Measurements from ENCODE around the gene C3orf62. TPM values are rescaled to one million over a fixed set of nuclear protein-coding genes. Genes with fewer than 3 reads are reported as not detected.

Gene C3orf62
- total and polyA plus RNA-seq, 2 of the 4 experiments (the other 2 are of a cell fraction): 0.90 to 3.1 TPM

DNA sequence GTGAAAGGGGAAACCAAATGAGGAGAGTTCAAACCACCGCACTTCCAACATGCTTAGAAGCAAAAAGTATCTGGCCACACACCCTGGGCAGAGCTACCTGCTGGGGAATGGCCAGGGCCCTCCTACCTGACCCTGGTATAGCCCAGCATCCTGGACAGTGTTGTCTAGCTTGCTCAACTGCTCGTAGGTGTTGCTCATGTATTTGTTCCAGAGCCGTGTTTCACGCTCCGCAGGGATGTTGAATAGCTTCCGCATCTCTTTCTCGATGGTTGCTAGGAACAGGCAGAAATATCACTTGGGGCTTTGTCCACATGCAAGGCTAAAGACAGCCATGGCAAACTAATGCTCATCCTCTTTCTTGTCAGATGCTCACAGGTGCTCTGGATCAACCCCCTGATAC lies 47.7 kb upstream of the C3orf62 start:
- intact Hi-C loops (cut with micrococcal nuclease) (no loop called here), in situ Hi-C loops (cut with MboI; ENCODE audit: low sequenced_read_pairs) (no loop called here), dilution Hi-C loops (cut with HindIII; ENCODE audit: low sequenced_read_pairs, unreplicated experiment) (no loop called here)
- Histone ChIP-seq H2BK15ac (ENCODE audit: low read depth, low read length) (no peak overlapping the region), H2AK9ac (replicated peaks; ENCODE audit: low read depth, low read length, poor library complexity) (no peak overlapping the region), H3K36me3 (ENCODE audit: control insufficient read depth, insufficient read depth, low read length) (peaks cover 53% of the 10 kb centered on the region), H3K18ac (ENCODE audit: low read depth, low read length) (no peak overlapping the region), H3K9me1 (ENCODE audit: insufficient read depth, low read length) (peaks cover 7% of the 10 kb centered on the region; the same call in 1 of the 2 replicates), H4K91ac (ENCODE audit: insufficient read depth, low read depth, low read length) (no peak overlapping the region), H3K9ac (ENCODE audit: low read depth, low read length) (no peak overlapping the region), H3K4me2 (ENCODE audit: low read depth, low read length) (no peak overlapping the region), H3K4me3 (ENCODE audit: insufficient read depth, low read depth, low read length) (no peak overlapping the region), H2BK5ac (ENCODE audit: low read depth, low read length, poor library complexity, severe bottlenecking) (no peak overlapping the region), H3K14ac (replicated peaks; ENCODE audit: low read depth, low read length) (no peak overlapping the region), H2AFZ (replicated peaks; ENCODE audit: low read length, poor library complexity) (no peak overlapping the region), H4K8ac (ENCODE audit: low read depth in 2 of 2, low read length in 2 of 2) (no peak overlapping the region), H2BK120ac (ENCODE audit: low read depth, low read length) (no peak overlapping the region), H3K79me1 (ENCODE audit: low read depth in 1 of 2, low read length in 2 of 2) (peaks cover 25 to 36% of the 10 kb centered on the region in 2 experiments; a peak in 3 of 4 replicates), H3K4ac (ENCODE audit: low read depth, low read length) (no peak overlapping the region), H3K27me3 (ENCODE audit: control insufficient read depth, insufficient read depth, low read length) (no peaks in the 10 kb centered on the region), H4K5ac (ENCODE audit: low read depth, low read length) (no peak overlapping the region), H4K20me1 (ENCODE audit: insufficient read depth, low read length) (no peaks in the 10 kb centered on the region), H2BK20ac (ENCODE audit: low read depth, low read length) (no peak overlapping the region), H3K56ac (ENCODE audit: extremely low read depth, insufficient read depth, low read length) (no peak overlapping the region), H3K4me1 (ENCODE audit: control insufficient read depth, insufficient read depth, low read length) (no peaks in the 10 kb centered on the region), H3K23ac (ENCODE audit: low read depth, low read length) (no peak overlapping the region), H3K27ac (ENCODE audit: insufficient read depth, low read length) (no peak overlapping the region), H3K9me3 (ENCODE audit: control insufficient read depth, insufficient read depth, low read length) (no peaks in the 10 kb centered on the region), H2AK5ac (ENCODE audit: low read depth, low read length) (no peak overlapping the region)
- POLR2A ChIA-PET (ENCODE audit: unreplicated experiment): interaction anchor here (0.7 kb wide), 1 partner anchor 204 kb away, joined by 3 read pairs; the partner anchor contains the start of gene USP19
- DNase-seq (no peak), ATAC-seq (ENCODE audit: low read depth) (no peak)
- BruUV-seq (replicated peaks): no TSS peak
- CTCF ChIA-PET: no interaction called here
- WGBS, 2 experiments (ENCODE audit: extremely low coverage in 2 of 2, insufficient read length in 1 of 2): 96% methylated on average over 6 of the region's 7 CpGs; no CpG with 5 or more reads in 1 of the 2 experiments
- TF ChIP-seq SMC3 (IDR thresholded peaks at IDR 0.05; ENCODE audit: low read depth, low read length) (no peak), NFE2L2 (IDR thresholded peaks at IDR 0.05; ENCODE audit: low read depth, low read length) (no peak), MAZ (IDR thresholded peaks at IDR 0.05; ENCODE audit: borderline replicate concordance, low read depth, low read length) (no peak), RFX5 (IDR thresholded peaks at IDR 0.05; ENCODE audit: low read depth, low read length) (no peak), RAD21 (IDR thresholded peaks at IDR 0.05; ENCODE audit: low read length) (no peak), CHD1 (IDR thresholded peaks at IDR 0.05; ENCODE audit: low read depth, low read length) (no peak), RCOR1 (IDR thresholded peaks at IDR 0.05; ENCODE audit: insufficient replicate concordance, low read length) (no peak), MAFK (IDR thresholded peaks at IDR 0.05; ENCODE audit: low read depth, low read length) (no peak)
- TF ChIP-seq, protein P1, sequence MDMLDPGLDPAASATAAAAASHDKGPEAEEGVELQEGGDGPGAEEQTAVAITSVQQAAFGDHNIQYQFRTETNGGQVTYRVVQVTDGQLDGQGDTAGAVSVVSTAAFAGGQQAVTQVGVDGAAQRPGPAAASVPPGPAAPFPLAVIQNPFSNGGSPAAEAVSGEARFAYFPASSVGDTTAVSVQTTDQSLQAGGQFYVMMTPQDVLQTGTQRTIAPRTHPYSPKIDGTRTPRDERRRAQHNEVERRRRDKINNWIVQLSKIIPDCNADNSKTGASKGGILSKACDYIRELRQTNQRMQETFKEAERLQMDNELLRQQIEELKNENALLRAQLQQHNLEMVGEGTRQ (IDR thresholded peaks at IDR 0.05; ENCODE audit: low read depth, low read length): no peak
